B cell (primary cell): ENCODE data around the gene DNAJC4. TPM values are rescaled to one million over a fixed set of nuclear protein-coding genes. Genes with fewer than 3 reads are reported as not detected.
A peak's percentile ranks its signal among the peaks of the same experiment; 100 is the strongest.

Experiments
- ATAC-seq: fragments of 200-7000 bp; cut with Tn5 transposase; one replicate; pipeline ENCODE4 v1.10.0; 2021; ENCODE audit warnings: low read depth, mild to moderate bottlenecking, moderate number of reproducible peaks, moderate library complexity
- CTCF ChIA-PET: fragments of 350-600 bp; sonication (Branson Sonifier 250); formaldehyde crosslinking; loops from one replicate; lab custom pipeline; 2021; ENCODE audit warnings: antibody characterized with exemption, inconsistent platforms; lab: Charles Lee
- POLR2A ChIA-PET: fragments of 350-600 bp; sonication (Branson Sonifier 250); formaldehyde crosslinking; loops from one replicate; lab custom pipeline; 2021; ENCODE audit warnings: antibody characterized with exemption; lab: Charles Lee
- DNase-seq: peaks from one replicate; pipeline ENCODE4 v3.0.0; 2013
- H2AFZ ChIP-seq: 2 replicates; pipeline ENCODE4 v1.6.1; 2012; ENCODE audit warnings: mild to moderate bottlenecking, low read depth, low read length; ENCODE audit not compliant: insufficient read depth, poor library complexity, severe bottlenecking
- H3K27ac ChIP-seq, 2 donors: 1 replicate in 1 of 2; 2 replicates in 1 of 2; pipeline ENCODE4 v1.5.1; 2012 to 2013; ENCODE audit warnings: low read length in 2 of 2, mild to moderate bottlenecking in 2 of 2, moderate library complexity in 1 of 2
- H3K27me3 ChIP-seq, 4 experiments: fragments of 200-600 bp in 1 of 4; sonication (generic) in 1 of 4; replicated peaks in 1 of 4; 1 replicate in 2 of 4; 2 replicates in 2 of 4; pipeline versions ENCODE4 v1.6.1 to v1.7.0; 2013 to 2016; ENCODE audit warnings: low read length in 3 of 4, mild to moderate bottlenecking in 2 of 4, mixed read lengths in 1 of 4, moderate library complexity in 1 of 4; ENCODE audit not compliant: insufficient read depth in 4 of 4, control insufficient read depth in 3 of 4; ENCODE audit errors: control extremely low read depth in 1 of 4
- H3K36me3 ChIP-seq, 2 experiments: replicated peaks in 1 of 2; 1 replicate in 1 of 2; 2 replicates in 1 of 2; pipeline versions ENCODE4 v1.6.1 to v1.7.1; 2013; ENCODE audit warnings: low read length in 1 of 2; ENCODE audit not compliant: insufficient read depth in 2 of 2, control insufficient read depth in 1 of 2; ENCODE audit errors: control extremely low read depth in 1 of 2, extremely low read depth in 1 of 2
- H3K4me1 ChIP-seq, 2 donors: fragments of 200-600 bp in 1 of 2; sonication (generic) in 1 of 2; 1 replicate in 1 of 2; 2 replicates in 1 of 2; pipeline versions ENCODE4 v1.5.1 to v1.6.1; 2013 to 2017; ENCODE audit warnings: low read length in 2 of 2; ENCODE audit not compliant: control insufficient read depth in 2 of 2, insufficient read depth in 2 of 2
- H3K4me2 ChIP-seq: replicated peaks from 2 replicates; pipeline ENCODE3; 2012; ENCODE audit warnings: mild to moderate bottlenecking, low read depth, low read length; ENCODE audit not compliant: poor library complexity, severe bottlenecking
- H3K4me3 ChIP-seq, 5 experiments: fragments of 200-600 bp in 1 of 5; sonication (generic) in 1 of 5; 1 replicate in 3 of 5; 2 replicates in 2 of 5; pipeline versions ENCODE4 v1.5.1 to v1.7.0; 2011 to 2016; ENCODE audit warnings: low read length in 4 of 5, mild to moderate bottlenecking in 4 of 5, low read depth in 2 of 5, control low read depth in 1 of 5, moderate library complexity in 1 of 5; ENCODE audit not compliant: insufficient read depth in 1 of 5; ENCODE audit errors: control extremely low read depth in 1 of 5, extremely low read depth in 1 of 5
- H3K79me2 ChIP-seq: fragments of 200-600 bp; sonication (generic); one replicate; pipeline ENCODE4 v1.6.0; 2016; ENCODE audit warnings: low read length; ENCODE audit not compliant: control insufficient read depth, insufficient read depth
- H3K9ac ChIP-seq: fragments of 200-600 bp; sonication (generic); 2 replicates; pipeline ENCODE4 v1.6.1; 2017; ENCODE audit warnings: mild to moderate bottlenecking, low read length, moderate library complexity
- H3K9me3 ChIP-seq, 3 donors: one replicate each; pipeline versions ENCODE4 v1.6.1 to v1.7.1; 2013; ENCODE audit warnings: low read length in 2 of 3; ENCODE audit not compliant: control insufficient read depth in 2 of 3, insufficient read depth in 1 of 3; ENCODE audit errors: control extremely low read depth in 1 of 3
- H4K20me1 ChIP-seq: 2 replicates; pipeline ENCODE4 v1.6.0; 2012; ENCODE audit warnings: mild to moderate bottlenecking, low read length; ENCODE audit not compliant: insufficient read depth, control insufficient read depth, poor library complexity, severe bottlenecking
- H3K27ac Mint-ChIP-seq: one replicate; pipeline ENCODE4 v1.8.0; 2021; ENCODE audit warnings: mixed read lengths
- H3K27me3 Mint-ChIP-seq: one replicate; pipeline ENCODE4 v1.8.0; 2021; ENCODE audit warnings: mixed read lengths
- H3K4me1 Mint-ChIP-seq: one replicate; pipeline ENCODE4 v1.8.0; 2021; ENCODE audit warnings: mixed read lengths
- H3K4me3 Mint-ChIP-seq: one replicate; pipeline ENCODE4 v1.8.0; 2021; ENCODE audit warnings: mixed read lengths
- H3K9me3 Mint-ChIP-seq: one replicate; pipeline ENCODE4 v1.8.0; 2022; ENCODE audit warnings: mixed read lengths; ENCODE audit not compliant: insufficient read depth
- EZH2 ChIP-seq: IDR thresholded peaks from 2 replicates; pipeline ENCODE4 v1.6.1; 2012; ENCODE audit warnings: borderline replicate concordance, low read depth, mild to moderate bottlenecking, moderate library complexity, low read length; ENCODE audit not compliant: insufficient read depth, poor library complexity, severe bottlenecking
- WGBS: methylation state at CpG from one replicate; pipeline ENCODE4 v1.1.5; 2013; ENCODE audit warnings: missing lambda C conversion rate; ENCODE audit not compliant: insufficient coverage; 5-methylcytosine and 5-hydroxymethylcytosine counted together
- intact Hi-C: fragments of 100-400 bp; cut with micrococcal nuclease; formaldehyde crosslinking; loops from one replicate; pipeline ENCODE4 v1.10.0; 2022
- polyA plus RNA-seq: library from polyadenylated mRNA; depleted of rRNA; stranded (reverse); fragments of >200 nt; gene quantifications from 2 replicates; pipeline ENCODE4 v1.2.3, GENCODE V29; 2012
- total RNA-seq, 2 donors: library from RNA; stranded (reverse); fragments of 120-200 nt in 1 of 2; gene quantifications; 1 replicate in 1 of 2; 2 replicates in 1 of 2; pipeline versions ENCODE4 v1.2.3 to v1.2.4, GENCODE V29; 2013 to 2022
- TF ChIP-seq, protein P1 (sequence below): fragments of 200-600 bp; IDR thresholded peaks from one replicate; pipeline ENCODE4 v1.8.0; 2022; ENCODE audit warnings: antibody characterized with exemption, mild to moderate bottlenecking

DNAJC4 gene
- total and polyA plus RNA-seq, 2 donors (not counting 1 experiment from before 2014, with no cell fraction given), result 74.4 to 105 TPM

DNA sequence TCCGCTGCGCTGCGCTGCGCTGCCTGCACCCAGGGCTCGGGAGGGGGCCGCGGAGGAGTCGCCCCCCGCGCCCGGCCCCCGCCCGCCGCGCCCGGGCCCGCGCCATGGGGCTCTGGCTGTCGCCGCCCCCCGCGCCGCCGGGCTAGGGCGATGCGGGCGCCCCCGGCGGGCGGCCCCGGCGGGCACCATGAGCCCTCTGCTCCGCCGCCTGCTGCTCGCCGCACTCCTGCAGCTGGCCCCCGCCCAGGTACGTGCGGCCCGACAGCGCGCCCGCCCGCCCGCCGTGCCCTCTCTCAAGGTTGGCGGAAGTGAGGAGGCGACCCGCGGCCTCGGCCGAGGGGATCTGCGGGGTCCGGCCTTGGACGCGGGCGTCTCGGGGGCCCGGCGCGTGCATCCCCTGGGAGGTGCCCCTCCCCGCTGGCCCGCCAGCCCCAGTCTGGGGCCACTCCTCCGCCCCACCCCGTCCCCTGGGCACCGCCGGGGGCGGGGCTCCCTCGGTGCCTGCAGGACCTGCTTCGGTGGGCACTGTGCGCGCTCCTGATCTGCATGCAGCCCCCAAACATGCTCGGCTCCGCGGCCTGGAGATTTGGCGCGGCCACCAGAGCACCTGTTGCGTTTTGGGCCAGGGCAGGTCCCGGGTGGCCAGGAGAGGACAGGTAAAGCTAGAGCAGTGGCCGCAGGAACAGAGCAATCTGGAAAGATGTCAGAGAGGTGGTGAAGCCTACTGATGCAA lies 4.5 kb downstream of the DNAJC4 start:
- Histone ChIP-seq H3K9ac (peak overlapping the region; percentile 89), H3K9me3 (no peaks in the 10 kb centered on the region), H3K4me3 (peak overlapping the region; percentile 53 to 84 (median 67)), H3K4me2 (peak overlapping the region; percentile 99), H3K27me3 (no peaks in the 10 kb centered on the region), H3K27ac (peak overlapping the region; percentile 65 to 85), H3K4me1 (peaks cover 30 to 68% of the 10 kb centered on the region in 2 donors), H3K36me3 (peaks cover 0 to 27% of the 10 kb centered on the region in 2 experiments), H3K79me2 (peaks cover 23% of the 10 kb centered on the region), H2AFZ (peak overlapping the region; percentile 64), H4K20me1 (peaks cover 25% of the 10 kb centered on the region)
- peaks cover 62% of the 10 kb centered on the region for H3K4me1 Mint-ChIP-seq
- WGBS, result 2% methylated on average over 80 of the region's 80 CpGs
- DNase-seq (peak; percentile 82), ATAC-seq (peak; percentile 45)
- H3K27me3 Mint-ChIP-seq, result no peaks in the 10 kb centered on the region
- TF ChIP-seq, protein P1, sequence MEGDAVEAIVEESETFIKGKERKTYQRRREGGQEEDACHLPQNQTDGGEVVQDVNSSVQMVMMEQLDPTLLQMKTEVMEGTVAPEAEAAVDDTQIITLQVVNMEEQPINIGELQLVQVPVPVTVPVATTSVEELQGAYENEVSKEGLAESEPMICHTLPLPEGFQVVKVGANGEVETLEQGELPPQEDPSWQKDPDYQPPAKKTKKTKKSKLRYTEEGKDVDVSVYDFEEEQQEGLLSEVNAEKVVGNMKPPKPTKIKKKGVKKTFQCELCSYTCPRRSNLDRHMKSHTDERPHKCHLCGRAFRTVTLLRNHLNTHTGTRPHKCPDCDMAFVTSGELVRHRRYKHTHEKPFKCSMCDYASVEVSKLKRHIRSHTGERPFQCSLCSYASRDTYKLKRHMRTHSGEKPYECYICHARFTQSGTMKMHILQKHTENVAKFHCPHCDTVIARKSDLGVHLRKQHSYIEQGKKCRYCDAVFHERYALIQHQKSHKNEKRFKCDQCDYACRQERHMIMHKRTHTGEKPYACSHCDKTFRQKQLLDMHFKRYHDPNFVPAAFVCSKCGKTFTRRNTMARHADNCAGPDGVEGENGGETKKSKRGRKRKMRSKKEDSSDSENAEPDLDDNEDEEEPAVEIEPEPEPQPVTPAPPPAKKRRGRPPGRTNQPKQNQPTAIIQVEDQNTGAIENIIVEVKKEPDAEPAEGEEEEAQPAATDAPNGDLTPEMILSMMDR, result no peak
- no peak for TF ChIP-seq EZH2
- peak overlapping the region; percentile 96 for H3K27ac Mint-ChIP-seq
- ChIA-PET CTCF (interaction anchor here (1.3 to 2.2 kb wide), 3 partner anchors 28 to 66 kb away, joined by 4 to 10 read pairs (median 5); partner anchors contain the start of gene FERMT3), POLR2A (interaction anchor here (0.9 to 2.7 kb wide), 5 partner anchors 10 to 609 kb away, joined by 3 to 8 read pairs (median 6); partner anchors contain the start of gene FERMT3)
- H3K4me3 Mint-ChIP-seq, result peak overlapping the region; percentile 96
- intact Hi-C loops, result loop anchor here (1.0 kb wide), 1 partner anchor 9 kb away; the partner anchor contains the start of genes NUDT22 and TRPT1
- no peaks in the 10 kb centered on the region for H3K9me3 Mint-ChIP-seq
